ENCODE data around the gene ZFYVE19. TPM values are rescaled to one million over a fixed set of nuclear protein-coding genes. Genes with fewer than 3 reads are reported as not detected.
A peak's percentile ranks its signal among the peaks of the same experiment; 100 is the strongest.

The ZFYVE19 gene
- total RNA-seq, 1 experiment from 2014 or later, result 32.6 TPM

- Histone ChIP-seq H3K27me3 (ENCODE audit: insufficient read depth, low read depth) (no peaks in the 10 kb centered on the region), H3K4me1 (replicated peaks; ENCODE audit: insufficient read depth) (peaks cover 31% of the 10 kb centered on the region), H3K27ac (peak overlapping the region; percentile 93), H3K36me3 (ENCODE audit: low read depth) (no peaks in the 10 kb centered on the region), H4K20me1 (ENCODE audit: insufficient read depth) (0 out of 2 replicates have a peak, but pooled peaks cover 5% of the 10 kb centered on the region), H3K4me3 (peak overlapping the region; percentile 71; the same call in 1 of the 2 replicates), H2AFZ (no peak overlapping the region), H3F3A (ENCODE audit: insufficient read depth, low read depth) (peaks cover 23% of the 10 kb centered on the region), H3K4me2 (peak overlapping the region; percentile 100), H3K9me3 (ENCODE audit: insufficient read depth, low read depth) (no peaks in the 10 kb centered on the region), H3K79me2 (ENCODE audit: low read depth) (peaks cover 83% of the 10 kb centered on the region), H3K9me2 (ENCODE audit: insufficient read depth) (no peaks in the 10 kb centered on the region)
- TF ChIP-seq EZH2 (IDR thresholded peaks at IDR 0.05; ENCODE audit: low read depth), result no peak
- TF ChIP-seq CTCF (conservative IDR thresholded peaks at IDR 0.05), result no peak
- peak; percentile 72 to 77 for DNase-seq
- intact Hi-C loops (cut with micrococcal nuclease; ENCODE audit: unreplicated experiment), result loop anchor here (1.0 kb wide), 1 partner anchor 10 kb away; no protein-coding TSS in a partner anchor
- no TSS peak for BruUV-seq (replicated peaks)
- CTCF ChIA-PET, result interaction anchor here (0.5 to 1.7 kb wide), 5 partner anchors 10 to 1744 kb away, joined by 3 to 7 read pairs (median 4); no protein-coding TSS in a partner anchor
- POLR2A ChIA-PET (ENCODE audit: unreplicated experiment), result interaction anchor here (0.6 to 0.7 kb wide), 2 partner anchors 8 to 11 kb away, joined by 4 to 8 read pairs; no protein-coding TSS in a partner anchor
Observed at GRCh38 chr15:40847223-40847961, 40.5 kb downstream of the ZFYVE19 start.

GRCh38 chr15:40850576-40851112 is 43.8 kb downstream of the ZFYVE19 start:
- Histone ChIP-seq H3K9me2 (ENCODE audit: insufficient read depth) (no peaks in the 10 kb centered on the region), H3K79me2 (ENCODE audit: low read depth) (peaks cover 60% of the 10 kb centered on the region), H3K4me2 (no peak overlapping the region), H3K36me3 (ENCODE audit: low read depth) (0 out of 2 replicates have a peak, but pooled peaks cover 4% of the 10 kb centered on the region), H3F3A (ENCODE audit: insufficient read depth, low read depth) (peaks cover 18% of the 10 kb centered on the region), H4K20me1 (ENCODE audit: insufficient read depth) (0 out of 2 replicates have a peak, but pooled peaks cover 5% of the 10 kb centered on the region), H3K27ac (no peak overlapping the region), H2AFZ (no peak overlapping the region), H3K4me1 (replicated peaks; ENCODE audit: insufficient read depth) (peaks cover 26% of the 10 kb centered on the region), H3K4me3 (no peak overlapping the region), H3K9me3 (ENCODE audit: insufficient read depth, low read depth) (no peaks in the 10 kb centered on the region), H3K27me3 (ENCODE audit: insufficient read depth, low read depth) (no peaks in the 10 kb centered on the region)
- BruUV-seq (replicated peaks), result no TSS peak
- CTCF ChIA-PET, result no interaction called here
- POLR2A ChIA-PET (ENCODE audit: unreplicated experiment), result no interaction called here
- intact Hi-C loops (cut with micrococcal nuclease; ENCODE audit: unreplicated experiment), result no loop called here
- TF ChIP-seq CTCF (conservative IDR thresholded peaks at IDR 0.05), result no peak
- no peak for DNase-seq

- no peak overlapping the region for H2AFZ ChIP-seq
- POLR2A ChIA-PET (ENCODE audit: unreplicated experiment), result no interaction called here
- no peaks in the 10 kb centered on the region for H3K27me3 ChIP-seq (ENCODE audit: insufficient read depth, low read depth)
- CTCF ChIA-PET, result interaction anchor here (0.7 kb wide), 1 partner anchor 22 kb away, joined by 6 read pairs; no protein-coding TSS in a partner anchor
- 0 out of 2 replicates have a peak, but pooled peaks cover 5% of the 10 kb centered on the region for H4K20me1 ChIP-seq (ENCODE audit: insufficient read depth)
- no peaks in the 10 kb centered on the region for H3K9me2 ChIP-seq (ENCODE audit: insufficient read depth)
- DNase-seq, result no peak
- BruUV-seq (replicated peaks), result no TSS peak
- peaks cover 43% of the 10 kb centered on the region for H3K79me2 ChIP-seq (ENCODE audit: low read depth)
- intact Hi-C loops (cut with micrococcal nuclease; ENCODE audit: unreplicated experiment), result no loop called here
- H3F3A ChIP-seq (ENCODE audit: insufficient read depth, low read depth), result peaks cover 18% of the 10 kb centered on the region
- H3K4me2 ChIP-seq, result no peak overlapping the region
- H3K36me3 ChIP-seq (ENCODE audit: low read depth), result 0 out of 2 replicates have a peak, but pooled peaks cover 4% of the 10 kb centered on the region
- TF ChIP-seq EZH2 (IDR thresholded peaks at IDR 0.05; ENCODE audit: low read depth) (no peak), CTCF (conservative IDR thresholded peaks at IDR 0.05) (no peak)
- peaks cover 26% of the 10 kb centered on the region for H3K4me1 ChIP-seq (replicated peaks; ENCODE audit: insufficient read depth)
- no peak overlapping the region for H3K4me3 ChIP-seq
- H3K9me3 ChIP-seq (ENCODE audit: insufficient read depth, low read depth), result no peaks in the 10 kb centered on the region
- H3K27ac ChIP-seq, result no peak overlapping the region
Observed at GRCh38 chr15:40852529-40852928, 45.6 kb downstream of the ZFYVE19 start.
